Epithelial cell of proximal tubule (primary cell): Measurements from ENCODE around the gene ITK. TPM values are rescaled to one million over a fixed set of nuclear protein-coding genes. Genes with fewer than 3 reads are reported as not detected.

Experiments used
- DNase-seq: peaks from one replicate; pipeline ENCODE4 v3.0.0-alpha.2; 2011; ENCODE audit warnings: low read depth
- H3K4me3 ChIP-seq: 2 replicates; pipeline ENCODE4 v1.5.1; 2011; ENCODE audit warnings: low read depth, mild to moderate bottlenecking, low read length
- CTCF ChIP-seq: conservative IDR thresholded peaks from 2 replicates; pipeline ENCODE4 v1.5.1; 2012; ENCODE audit warnings: low read depth, mild to moderate bottlenecking, low read length
- total RNA-seq: library from RNA; depleted of rRNA; stranded (reverse); fragments of >200 nt; gene quantifications from 2 replicates; pipeline ENCODE4 v1.2.3, GENCODE V29; 2015

The ITK gene
- total RNA-seq, 1 donor from 2014 or later: not detected

DNA sequence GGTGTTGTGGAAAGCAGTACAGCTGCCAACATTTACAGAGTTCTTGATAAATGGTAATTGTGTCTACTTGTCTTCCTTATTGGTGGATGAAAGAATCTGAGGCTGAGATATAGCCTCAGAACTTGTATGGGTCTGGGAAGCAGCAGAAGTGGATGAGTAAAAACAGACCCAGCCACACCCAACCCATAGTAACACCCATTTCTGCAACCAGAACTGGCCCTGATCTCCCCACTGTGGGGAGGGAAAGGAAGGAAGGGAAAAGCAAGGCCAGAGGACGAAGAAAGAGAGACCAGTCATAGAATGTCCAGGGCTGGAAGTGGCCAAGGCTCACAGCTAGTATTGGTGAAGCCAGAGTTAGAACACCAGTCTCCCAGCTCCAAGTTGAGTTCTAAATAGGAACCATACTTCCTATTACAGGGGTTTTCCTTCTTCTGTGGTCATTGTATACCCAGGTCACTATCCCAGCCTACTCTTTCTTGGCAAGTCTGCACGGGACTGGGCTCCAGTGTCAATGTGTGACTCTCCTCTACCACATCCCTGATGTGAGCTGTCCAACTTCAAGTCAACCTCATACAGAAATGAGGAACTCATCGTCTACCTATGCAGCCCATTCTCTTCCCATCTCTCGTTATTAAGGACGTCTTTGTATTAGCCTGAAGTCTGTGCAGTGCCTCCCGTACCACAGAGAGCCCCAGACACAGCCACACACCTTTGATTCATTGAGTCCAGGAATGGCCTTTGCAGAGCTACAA, 35.9 kb downstream of the ITK start:
- TF ChIP-seq CTCF: no peak
- no peak overlapping the region for H3K4me3 ChIP-seq
- DNase-seq: no peak

DNA sequence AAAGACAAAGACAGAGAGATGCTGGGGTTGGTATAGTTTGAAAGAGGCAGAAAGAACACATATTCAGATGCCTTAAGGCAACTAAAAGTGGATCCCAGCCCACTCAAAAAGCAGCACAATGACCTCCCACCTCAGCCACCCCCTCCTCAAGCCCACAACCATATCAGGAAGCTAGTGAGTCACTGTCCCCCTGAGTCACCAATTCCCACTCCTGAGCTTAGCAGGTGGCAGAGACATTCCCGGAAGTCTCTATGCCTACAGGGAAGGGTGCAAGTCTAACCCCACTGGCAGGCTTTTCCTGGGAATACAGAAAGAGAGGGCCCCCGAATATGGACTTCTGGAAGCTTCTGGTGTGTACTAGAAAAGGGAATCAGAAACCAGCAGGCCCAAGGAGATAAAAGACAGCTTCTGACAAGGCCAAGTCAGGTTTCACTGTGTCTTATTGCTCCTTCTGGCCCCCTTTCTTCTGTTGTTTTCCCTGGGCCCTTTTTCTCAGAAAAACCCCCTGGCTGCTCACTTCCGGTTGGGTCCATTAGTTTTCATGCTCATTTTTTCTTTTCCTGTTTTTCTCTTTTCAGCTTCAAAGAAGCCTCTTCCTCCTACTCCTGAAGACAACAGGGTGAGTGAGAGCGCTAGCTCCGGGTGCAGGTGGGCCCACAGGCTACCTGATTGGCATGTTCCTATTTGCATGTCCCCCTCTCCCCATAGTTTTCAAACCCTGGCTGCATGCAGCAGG, 36.8 kb downstream of the ITK start:
- no peak for TF ChIP-seq CTCF
- no peak for DNase-seq
- H3K4me3 ChIP-seq: no peak overlapping the region

GRCh38 chr5:157219491-157220271, 39.0 kb downstream of the ITK start:
- H3K4me3 ChIP-seq: no peak overlapping the region
- no peak for DNase-seq
- TF ChIP-seq CTCF: no peak

DNA sequence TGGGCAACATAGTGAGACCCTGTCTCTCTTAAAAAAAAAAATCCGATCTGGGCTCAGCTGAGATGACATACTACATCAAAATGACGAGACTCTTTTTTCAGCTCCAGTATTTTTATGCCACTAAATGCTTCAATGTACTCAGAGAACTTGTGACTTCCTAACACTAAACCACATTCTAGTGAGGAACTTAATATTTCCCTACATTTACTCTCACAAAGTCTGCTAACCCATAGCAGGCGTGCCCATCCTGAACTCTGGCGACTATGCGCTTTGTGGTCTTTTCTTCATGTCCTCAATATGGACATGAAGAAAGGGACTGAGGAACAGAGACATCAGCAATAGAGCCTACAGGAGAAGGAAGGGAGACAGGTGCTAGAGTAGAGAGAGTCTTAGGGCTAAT, 41.3 kb downstream of the ITK start:
- TF ChIP-seq CTCF: no peak
- no peak for DNase-seq
- H3K4me3 ChIP-seq: no peak overlapping the region

DNA sequence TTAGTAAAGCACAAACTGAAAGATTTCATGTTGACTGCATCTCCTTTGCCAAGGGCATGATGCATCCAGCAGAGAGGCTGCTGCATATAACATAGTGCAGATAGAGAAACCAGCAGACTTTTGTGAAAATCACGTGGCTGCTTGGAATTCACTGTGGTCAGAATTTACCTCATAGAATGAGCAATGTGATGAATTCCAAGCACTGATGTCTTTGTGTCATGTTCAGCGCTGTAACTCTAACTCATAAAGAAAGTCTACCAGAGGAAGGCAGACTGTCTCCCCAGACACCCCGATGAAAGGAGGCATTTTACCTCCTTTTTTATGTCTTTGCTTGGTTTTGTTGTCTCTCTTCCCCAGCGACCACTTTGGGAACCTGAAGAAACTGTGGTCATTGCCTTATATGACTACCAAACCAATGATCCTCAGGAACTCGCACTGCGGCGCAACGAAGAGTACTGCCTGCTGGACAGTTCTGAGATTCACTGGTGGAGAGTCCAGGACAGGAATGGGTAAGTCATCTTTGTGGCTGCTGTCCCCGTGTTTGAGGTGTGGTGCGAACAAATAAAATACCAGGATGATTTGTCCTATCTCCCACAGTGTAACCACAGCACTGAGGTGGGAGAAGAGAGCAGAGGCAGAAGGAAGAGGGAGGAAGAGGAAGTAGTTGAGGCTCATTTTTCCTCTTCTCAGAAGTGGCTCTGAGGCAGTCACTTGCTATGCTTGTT, 42.0 kb downstream of the ITK start:
- H3K4me3 ChIP-seq: no peak overlapping the region
- no peak for DNase-seq
- TF ChIP-seq CTCF: no peak
